ENCODE data around the gene GRB14.
A peak's percentile ranks its signal among the peaks of the same experiment; 100 is the strongest.

Gene GRB14

DNA sequence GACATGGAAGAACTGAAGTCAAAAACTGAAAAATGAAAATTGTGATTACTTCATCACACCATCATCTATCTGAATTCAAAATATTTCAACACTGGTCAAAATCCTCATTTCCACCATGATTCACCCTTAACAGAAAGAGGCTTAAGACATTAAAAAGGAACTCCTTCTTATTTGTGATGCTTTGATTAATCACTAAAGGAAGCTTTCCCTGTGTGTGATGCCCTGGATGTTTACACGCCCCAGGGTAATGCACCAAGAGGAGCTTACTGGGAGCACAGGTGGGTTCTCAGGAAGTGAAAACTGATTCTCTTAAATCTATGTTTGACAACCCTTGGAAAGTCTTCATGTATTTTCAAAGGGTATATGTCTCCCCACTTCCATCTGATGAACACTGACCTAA, 11.5 kb downstream of the GRB14 start:
- no peak for DNase-seq

DNA sequence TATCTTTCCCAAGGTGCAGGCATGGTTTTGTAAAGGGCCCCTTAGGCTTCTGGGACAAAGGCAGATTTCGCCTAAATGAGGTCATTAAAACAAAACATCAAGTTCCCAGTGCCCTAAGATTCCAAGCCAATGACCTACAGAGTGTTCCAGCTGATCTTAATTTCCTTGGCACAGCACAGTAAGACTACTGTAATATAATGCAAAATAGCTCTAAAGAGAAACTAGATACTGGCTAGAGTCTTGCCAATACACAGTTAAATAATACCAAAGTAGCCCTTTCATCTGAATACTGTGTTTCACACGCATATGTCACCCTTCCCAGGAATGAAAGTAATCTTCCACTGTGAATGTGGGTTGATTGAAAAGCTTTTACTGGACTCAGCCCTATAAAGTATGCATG, 14.7 kb downstream of the GRB14 start:
- DNase-seq: peak; percentile 78

DNA sequence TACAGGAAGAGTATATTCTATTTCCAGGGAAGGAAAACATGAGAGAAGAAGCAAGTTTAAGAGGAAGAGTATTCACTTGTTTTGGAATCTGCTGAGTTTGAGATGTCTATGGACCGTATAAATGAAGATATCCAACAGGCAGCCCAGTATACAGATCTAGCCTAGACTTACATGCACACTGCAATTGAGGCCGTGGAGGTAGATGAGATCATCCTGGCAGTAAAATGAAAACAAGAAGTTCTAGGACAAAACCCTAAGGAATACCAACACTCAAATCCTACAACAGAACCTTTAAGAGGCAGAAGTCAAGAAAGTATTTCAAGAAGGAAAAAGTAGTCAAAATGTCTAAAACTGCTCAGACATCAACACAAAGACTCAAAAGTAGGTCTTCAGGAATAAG, 16.0 kb downstream of the GRB14 start:
- no peak for DNase-seq

DNA sequence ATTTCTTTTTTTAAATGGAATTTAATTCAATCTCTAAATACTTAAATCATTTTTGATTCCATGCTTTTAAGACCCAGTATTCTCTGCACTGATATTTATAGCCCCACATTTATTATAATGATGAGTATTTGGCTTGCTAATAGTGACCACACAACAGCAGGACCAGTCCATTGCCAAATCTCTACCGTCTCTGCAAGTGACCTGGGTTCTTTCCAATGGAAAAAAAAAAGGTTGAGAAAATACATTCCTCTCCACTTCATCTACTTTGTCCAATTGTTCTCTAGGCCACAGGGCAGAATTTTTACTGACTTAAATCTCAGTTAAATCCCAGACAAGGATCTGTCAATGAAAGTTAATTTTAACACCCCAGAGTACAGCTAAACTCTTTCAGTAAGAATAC, 20.5 kb downstream of the GRB14 start:
- peak; percentile 17 for DNase-seq

DNA sequence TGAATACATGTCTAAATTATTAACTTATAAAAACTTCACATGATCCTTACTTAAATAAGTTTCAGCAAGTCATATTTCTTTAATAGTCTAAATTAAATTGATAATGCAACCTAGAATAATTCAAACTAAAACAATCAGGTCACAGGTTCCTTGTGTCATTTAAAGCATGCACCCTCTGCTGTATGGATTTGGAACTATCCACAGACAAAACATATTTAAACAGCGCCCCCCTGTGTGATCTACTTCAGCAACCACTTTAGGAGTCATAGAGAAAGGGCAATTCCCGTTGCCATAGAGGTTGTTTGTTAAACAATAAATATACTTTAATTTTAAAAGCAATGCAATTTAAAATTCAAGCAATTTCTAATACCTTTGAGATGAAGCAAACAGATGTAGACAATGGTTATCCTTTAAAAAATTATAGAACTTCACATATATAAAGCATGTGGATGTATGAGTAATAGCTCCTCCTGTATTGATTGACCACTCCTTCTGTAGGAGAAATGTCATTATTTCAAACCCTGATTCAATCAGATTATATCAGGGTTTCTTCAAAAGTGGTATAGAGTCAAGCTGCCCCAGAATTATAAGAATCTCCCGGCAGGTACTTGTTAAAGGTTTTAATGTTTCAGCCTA, 21.2 kb downstream of the GRB14 start:
- DNase-seq: peak; percentile 71

DNA sequence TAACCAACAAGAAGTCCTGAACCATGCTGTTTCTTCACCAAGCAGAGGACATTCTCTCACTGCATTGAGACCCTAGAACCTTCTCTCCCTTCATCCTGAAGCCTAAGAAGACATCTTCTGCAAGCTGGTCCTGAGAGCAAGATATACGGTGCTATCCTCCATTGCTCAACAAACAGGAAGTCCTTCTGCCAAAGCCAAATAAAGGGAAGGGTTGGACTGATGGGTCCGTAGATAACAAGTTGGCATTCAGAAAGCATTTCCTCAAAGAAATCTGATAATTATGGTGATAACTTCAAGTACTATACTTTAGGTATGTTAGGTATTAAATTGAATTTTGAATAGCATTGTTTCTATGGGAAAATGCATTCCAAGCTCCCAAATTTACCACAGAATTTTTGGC, 23.3 kb downstream of the GRB14 start:
- no peak for DNase-seq

DNA sequence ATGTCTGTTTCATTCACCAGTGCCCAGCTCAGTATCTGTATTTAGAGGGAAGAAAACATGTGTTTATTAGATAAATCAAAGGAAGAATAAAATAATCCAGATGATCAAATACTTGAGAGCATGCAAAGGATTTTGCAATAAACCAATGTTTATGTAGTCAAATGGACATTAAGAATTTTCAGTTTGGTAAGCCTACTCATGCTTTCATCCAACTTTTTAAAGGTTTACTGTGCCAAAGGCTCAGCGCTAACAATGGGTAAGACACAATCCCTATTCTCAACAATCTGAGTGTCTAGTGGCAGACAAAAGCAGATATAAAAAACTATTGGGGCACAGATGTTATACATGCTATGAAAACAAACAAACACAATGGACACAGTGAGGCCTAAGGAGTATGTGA, 26.3 kb downstream of the GRB14 start:
- no peak for DNase-seq

DNA sequence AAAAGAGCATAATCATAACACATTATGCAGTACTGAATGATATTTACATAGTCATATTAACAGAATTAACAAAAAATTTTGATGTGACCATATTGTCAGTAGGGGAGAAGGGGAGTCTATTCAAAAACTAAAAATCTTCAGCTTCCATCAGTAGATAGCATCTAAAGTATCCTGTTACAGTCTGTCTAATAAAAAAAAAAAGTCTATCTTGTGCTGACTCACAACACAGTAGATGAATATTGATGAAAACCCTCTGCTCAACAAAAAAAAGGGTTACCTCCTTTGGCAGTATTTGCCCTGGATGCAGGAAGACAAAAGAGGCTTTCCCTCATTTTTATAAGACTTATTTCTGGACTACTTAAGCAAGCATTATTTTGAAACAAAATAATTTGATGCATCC, 27.3 kb downstream of the GRB14 start:
- no peak for DNase-seq

DNA sequence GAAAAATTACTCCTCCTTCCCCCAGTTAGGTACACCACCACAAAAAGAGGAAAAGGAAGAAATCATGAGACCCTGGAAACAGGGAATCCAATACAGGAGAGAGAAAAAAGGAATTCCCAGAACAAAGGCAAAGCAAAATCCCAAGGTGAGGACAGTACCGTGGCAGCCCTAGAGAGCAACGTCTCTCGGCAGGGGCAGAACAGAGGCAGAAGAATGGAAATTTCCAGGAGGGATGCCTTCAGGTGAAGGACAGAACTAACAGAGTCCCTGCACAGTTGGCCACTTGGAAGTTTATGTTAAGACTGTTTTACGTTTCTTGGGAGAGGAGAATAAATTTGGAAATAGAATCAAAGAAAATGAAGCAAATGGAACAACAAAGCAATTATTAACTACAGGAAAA, 27.7 kb downstream of the GRB14 start:
- DNase-seq: no peak

DNA sequence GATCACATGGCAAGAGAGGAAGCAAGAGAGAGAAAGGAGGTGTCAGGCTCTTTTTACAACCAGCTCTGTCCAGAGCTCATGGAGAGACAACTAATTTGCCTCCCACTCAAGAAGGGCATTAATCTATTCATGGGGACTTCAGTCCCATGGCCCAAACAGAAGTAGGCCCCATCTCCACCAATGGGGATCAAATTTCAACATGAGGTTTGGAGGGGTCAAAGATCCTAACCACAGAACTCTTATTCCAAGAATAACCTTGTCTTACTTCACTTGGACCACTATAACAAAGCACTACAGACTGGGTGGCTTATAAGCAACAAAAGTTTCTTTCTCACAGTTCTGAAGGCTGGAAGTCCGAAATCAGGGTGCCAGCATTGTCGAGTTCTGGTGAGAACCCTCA, 31.8 kb downstream of the GRB14 start:
- DNase-seq: no peak

DNA sequence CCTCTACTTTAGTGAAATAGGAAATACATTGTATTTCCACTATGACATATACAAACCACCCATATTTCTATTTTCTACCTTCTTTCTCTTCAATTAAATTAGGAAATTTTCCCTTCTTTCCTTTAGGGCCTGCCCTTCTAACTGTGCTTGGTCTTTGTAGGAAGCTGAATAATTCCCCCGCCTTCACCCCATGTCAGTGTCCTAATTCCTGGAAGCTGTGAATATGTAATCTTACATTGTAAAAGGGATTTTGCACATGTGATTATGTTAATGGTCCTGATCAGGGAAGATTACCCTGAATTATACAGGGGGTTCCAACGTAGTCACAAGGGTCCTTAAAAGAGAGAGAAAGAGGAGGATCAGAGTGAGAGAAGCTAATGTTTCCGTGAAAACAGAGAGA, 40.2 kb downstream of the GRB14 start:
- DNase-seq: no peak

DNA sequence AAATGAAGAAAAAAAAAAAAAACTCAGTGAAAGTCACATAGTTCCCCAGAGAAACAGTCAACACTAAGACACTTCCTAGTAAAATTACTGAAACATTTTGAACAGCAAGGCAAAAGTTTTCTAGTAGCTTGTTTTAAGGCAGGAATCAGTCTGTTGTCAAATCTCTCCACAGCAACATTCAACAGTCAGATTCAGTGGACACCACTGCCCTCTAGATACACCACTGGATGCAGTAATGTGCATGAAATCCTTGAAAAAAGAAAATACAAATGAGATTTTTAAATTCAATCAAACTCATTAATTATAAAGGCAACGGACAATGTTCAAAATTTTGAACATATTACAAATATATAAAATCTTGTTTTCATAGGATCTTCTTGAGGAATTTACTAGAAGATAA, 46.4 kb downstream of the GRB14 start:
- DNase-seq: no peak

DNA sequence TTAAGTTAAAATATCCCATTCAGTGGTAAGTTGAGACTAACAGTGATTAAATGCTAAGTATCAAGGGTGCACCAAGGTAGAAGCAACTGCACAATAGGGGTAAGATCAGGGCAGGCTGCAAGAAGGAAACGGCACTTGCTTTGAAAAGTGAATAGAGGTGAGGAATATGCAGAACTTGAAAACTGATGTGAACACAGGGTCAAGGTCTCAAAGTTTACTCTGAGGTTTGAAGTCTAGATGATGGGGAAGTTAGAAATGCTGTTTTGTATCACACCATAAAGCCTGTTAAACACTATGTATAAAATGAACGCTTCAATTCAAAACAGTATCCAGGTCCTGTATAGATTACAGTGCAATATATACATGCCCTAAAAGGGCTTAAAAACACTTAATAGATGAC, 50.8 kb downstream of the GRB14 start:
- DNase-seq: no peak

DNA sequence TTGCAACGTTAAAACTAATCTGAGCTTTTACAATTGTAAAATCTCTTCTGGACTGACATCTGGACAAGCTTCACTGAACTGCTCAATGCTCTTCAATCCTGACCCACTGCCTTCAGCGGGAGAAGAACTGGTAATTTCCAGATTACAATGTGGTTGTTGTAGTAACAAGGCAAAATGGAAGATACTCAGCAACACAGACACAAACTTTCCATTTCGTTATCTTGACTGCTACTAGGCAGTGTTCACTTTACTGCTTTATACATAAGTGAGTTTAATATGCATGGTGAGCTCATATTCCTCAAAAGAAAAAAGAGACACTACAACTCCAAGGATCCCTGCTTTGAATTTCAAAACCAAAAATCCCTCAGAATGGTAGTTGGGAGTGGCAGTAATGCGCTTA, 51.9 kb downstream of the GRB14 start:
- DNase-seq: no peak

DNA sequence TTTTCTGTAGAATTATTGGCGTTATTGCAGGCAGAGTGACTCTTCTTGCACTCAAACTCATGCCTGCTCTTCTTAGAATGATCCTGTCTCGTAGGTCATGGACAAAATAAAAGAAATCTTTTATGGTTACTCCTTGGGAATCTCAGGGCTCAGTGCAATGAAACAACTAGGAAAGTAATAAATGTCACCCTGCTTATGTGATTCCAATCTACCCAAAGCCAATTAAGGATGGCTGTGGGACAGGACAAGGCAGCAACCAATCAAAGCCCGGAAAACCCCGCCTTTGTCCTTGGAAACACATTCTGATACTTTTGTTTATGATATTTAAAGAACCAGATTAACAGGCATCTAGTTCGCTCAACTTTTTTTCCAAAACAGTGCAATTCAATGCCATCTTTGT, 53.0 kb downstream of the GRB14 start:
- DNase-seq: no peak

DNA sequence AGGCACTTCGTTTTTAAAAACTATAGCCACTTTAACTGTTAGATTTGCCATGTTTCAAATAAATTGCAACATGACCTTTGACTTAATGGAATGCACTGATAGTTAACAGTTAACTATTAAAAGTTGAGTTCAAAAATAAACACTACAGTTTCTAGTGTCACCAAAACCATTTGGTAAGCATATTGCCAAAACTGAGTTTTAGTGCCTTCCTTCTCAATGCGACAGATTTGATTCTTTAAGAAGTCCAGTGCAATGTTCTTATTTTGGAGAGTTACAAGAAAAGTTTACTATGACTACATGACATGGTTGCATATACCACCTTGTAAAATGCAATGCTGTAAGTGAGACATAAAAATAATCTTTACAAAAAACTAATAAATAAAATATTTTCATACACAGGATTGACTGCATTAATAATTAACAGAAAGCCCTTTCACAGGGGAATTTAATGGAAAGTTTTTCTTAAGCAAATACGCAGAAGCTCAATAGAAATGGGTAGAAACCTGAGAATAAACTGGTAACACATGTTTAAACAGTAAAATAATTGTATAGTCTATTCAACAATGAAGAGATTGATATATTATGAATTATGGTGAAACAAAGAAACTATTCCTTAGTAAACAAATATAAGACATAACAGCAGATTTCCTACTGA, 53.8 kb downstream of the GRB14 start:
- no peak for DNase-seq

DNA sequence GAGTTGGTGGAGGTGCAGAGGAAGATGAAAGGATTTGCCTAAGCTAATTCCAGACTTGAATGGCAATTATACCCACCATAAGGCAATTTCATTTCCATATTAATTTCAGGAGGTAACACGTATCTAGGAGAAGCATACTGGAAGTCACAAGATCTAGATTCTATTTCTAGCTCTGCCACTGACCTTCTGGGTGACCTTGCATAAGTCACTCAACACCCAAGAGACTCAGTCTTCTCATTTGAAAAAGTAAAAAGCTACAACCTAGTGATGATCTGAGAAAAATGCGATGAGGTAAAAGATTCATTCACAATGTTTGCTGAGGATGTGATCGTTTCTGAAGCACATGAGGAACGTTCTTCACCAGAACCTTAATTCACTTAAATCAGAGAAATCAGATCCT, 55.9 kb downstream of the GRB14 start:
- DNase-seq: no peak

DNA sequence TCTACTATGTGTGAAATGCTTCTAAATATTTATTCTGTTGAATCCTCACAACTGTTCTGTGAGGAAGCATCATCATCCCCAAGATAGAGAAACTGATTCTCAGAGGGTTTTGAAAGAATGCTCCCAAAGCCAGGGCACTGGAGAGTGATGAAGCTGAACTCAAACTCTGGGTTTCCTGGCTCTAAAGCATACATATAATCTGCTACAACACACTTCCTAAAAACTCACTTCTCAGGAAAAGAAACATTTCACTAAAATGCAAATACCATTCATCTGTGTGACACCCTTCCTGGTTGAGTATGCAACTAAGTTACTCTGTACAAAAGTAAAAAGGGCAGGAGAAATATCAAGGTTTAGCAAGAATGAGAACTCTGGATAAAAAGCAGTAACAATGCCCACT, 58.6 kb downstream of the GRB14 start:
- DNase-seq: no peak

DNA sequence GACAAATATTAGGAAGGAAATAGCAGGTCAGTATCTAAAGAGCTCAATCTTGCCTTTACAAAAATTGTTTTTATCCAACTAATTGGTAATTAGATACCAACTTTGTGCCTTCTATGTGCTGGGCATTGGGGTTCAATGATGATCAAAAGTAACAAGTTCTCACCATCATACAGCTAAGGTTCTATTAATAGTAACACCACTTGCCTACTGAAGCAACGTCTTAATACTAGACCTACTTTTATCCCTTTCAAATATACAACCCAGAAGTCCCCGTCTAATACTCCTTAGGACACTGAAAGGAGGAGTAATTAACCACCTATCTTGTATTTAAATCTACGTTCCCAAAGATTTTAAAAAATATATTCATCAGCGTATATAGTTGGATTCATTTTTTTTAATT, 59.3 kb downstream of the GRB14 start:
- DNase-seq: no peak

DNA sequence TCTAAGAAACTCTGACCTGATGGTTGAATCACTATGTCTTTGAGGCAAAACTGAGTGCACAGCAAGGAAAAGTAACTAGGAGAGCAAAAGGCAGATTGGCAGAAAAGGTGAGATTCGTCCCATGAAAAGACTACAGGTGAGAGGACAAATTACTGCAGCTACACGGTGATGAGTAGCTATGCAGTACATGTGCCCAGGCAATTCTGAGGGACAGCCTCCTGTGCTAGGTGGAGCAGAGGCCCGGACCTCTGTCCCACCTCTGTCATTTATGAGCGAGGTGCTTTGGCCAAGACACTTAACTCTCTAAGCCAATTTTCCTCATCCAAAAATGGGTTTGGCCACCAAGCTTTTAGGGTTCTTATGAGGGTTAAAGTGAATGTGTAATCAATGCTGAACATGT, 59.9 kb downstream of the GRB14 start:
- no peak for DNase-seq

DNA sequence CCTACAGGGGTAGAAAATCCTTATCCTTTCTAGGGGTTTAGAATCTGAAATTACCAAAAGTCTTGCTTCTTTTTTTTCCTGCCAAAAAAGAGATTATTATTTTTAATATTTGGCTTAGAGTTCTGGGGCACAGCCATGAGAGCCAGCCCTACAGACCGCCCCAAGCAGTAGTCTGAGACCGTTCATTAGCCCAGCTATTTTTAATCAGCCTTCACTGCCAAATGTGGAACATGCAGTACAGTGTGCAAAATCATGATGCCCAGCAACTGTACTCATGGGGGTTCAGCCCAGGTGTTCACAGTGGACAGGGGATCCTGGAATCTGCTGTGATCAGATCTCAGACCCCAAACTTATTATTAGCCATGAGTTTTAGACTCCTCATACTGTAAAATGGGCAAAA, 60.4 kb downstream of the GRB14 start:
- no peak for DNase-seq

DNA sequence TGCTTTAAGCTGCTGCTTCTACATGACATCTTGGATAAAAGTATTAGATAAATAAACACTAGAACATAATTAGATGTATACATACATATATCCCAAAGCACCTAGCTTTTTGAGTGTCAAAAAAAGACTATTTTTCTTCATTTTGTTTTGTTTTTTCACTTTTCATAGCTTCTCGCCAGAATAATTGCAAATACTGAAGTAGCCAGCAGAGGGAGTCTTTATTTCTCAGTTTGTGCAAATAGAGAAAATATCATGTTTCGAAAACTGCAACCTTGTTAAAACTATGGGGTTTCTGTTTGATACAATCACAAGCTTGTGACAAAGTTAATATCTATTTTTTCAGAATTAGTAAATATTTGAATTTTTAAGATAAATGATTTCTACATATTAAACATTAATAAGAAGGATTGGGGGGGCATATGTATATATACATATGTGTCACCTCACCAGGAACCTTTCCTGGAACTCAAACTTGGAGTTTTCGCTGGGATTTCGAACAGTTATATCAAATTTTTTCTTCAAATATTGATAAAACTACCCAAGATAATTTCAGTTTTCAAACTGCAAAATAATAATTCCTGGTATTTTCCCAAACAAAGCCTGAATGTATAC, 61.0 kb downstream of the GRB14 start:
- DNase-seq: no peak

DNA sequence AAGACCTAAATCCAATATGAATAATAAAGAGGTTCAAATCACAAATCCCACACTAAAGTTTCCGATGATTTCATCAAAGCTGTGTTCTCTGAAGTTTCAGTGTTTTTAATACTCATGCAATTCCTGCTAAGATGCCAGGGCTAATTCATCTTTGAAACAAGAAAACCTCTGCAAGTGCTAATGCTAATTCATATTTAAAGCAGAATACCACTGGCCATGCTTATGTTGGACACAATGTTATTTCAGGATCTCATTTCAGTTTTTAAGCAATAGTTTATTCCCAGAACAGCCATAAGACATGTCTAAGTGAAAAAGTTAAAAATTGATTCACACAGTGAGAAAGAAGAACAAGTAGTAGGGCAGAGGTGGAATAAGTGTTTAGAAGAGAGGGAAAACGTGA, 62.8 kb downstream of the GRB14 start:
- no peak for DNase-seq

DNA sequence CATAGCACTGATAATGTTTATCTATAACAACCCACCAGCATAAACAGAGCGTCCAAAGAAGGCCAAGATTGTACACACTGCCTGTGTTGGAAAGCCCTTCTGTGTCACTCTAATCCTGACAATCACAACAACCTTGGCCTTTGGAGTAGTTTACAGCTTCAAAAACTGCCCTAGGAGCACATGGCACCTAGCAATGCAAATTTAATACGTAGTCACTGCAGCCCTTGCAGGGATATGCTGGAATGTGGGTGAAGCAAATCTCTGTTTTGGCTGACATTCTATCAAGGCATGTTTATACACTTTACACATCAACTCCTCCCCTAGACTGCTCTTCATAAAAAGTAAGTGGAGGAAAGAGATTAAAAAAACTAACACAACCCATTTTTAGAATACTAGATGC, 66.8 kb downstream of the GRB14 start:
- DNase-seq: no peak

DNA sequence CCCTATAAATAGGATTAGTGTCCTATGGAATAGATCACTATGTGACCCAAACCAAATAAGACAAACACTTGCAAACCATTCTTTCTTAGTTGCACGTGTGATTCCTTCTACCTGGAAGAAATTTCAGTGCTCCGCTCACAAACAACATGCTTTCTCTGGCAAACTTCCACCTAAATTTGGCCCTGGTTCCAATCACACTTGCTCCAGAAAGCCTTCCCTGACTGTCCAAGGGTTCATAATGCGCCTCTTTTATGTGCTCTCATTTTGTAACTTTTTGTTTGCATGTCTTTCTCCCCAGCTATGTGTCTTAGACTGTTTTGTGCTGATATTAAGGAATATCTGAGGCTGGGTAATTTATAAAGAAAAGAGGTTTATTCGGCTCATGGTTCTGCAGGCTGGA, 69.8 kb downstream of the GRB14 start:
- no peak for DNase-seq
